OCI-LY1 (cell line): Measurements from ENCODE around the gene LRRN4.

Experiments used
- H2AFZ ChIP-seq: fragments of 200-600 bp; sonication (generic), shearing (Covaris generic); 2 replicates; pipeline ENCODE4 v1.6.0; 2014; ENCODE audit warnings: antibody characterized with exemption, mild to moderate bottlenecking, low read length
- H3F3A ChIP-seq: fragments of 200-600 bp; sonication (generic), shearing (Covaris generic); 2 replicates; pipeline ENCODE4 v1.6.0; 2014; ENCODE audit warnings: mild to moderate bottlenecking, antibody characterized with exemption, low read length, moderate library complexity; ENCODE audit not compliant: insufficient read depth
- H3K27ac ChIP-seq: fragments of 200-600 bp; sonication (generic); 2 replicates; pipeline ENCODE4 v1.5.1; 2014; ENCODE audit warnings: low read length, mixed run types, mild to moderate bottlenecking, low read depth; ENCODE audit not compliant: poor library complexity, severe bottlenecking
- H3K27me3 ChIP-seq: fragments of 200-600 bp; sonication (generic); 2 replicates; pipeline ENCODE4 v1.6.0; 2014; ENCODE audit warnings: antibody characterized with exemption, mild to moderate bottlenecking, low read length, moderate library complexity; ENCODE audit not compliant: insufficient read depth
- H3K36me3 ChIP-seq: fragments of 200-600 bp; sonication (generic); 2 replicates; pipeline ENCODE4 v1.6.1; 2014; ENCODE audit warnings: mild to moderate bottlenecking, antibody characterized with exemption, low read length, moderate library complexity, mixed read lengths; ENCODE audit not compliant: insufficient read depth
- H3K4me1 ChIP-seq: fragments of 200-600 bp; sonication (generic); 2 replicates; pipeline ENCODE4 v1.5.1; 2014; ENCODE audit warnings: mild to moderate bottlenecking, low read length, moderate library complexity; ENCODE audit not compliant: insufficient read depth, severe bottlenecking
- H3K4me2 ChIP-seq: fragments of 200-600 bp; sonication (generic), shearing (Covaris generic); 2 replicates; pipeline ENCODE4 v1.6.1; 2014; ENCODE audit warnings: low read length
- H3K4me3 ChIP-seq: fragments of 200-600 bp; sonication (generic); 2 replicates; pipeline ENCODE4 v1.5.1; 2014; ENCODE audit warnings: low read length, low read depth, mild to moderate bottlenecking, mixed read lengths; ENCODE audit not compliant: poor library complexity, severe bottlenecking
- H3K79me2 ChIP-seq: fragments of 200-600 bp; shearing (Covaris generic); 2 replicates; pipeline ENCODE4 v1.6.1; 2016; ENCODE audit warnings: mixed run types, low read length, mixed read lengths; ENCODE audit not compliant: insufficient read depth
- H3K9ac ChIP-seq: fragments of 200-600 bp; sonication (generic), shearing (Covaris generic); 2 replicates; pipeline ENCODE4 v1.6.1; 2014; ENCODE audit warnings: mild to moderate bottlenecking, low read length, mixed read lengths
- H3K9me2 ChIP-seq: fragments of 200-600 bp; sonication (generic), shearing (Covaris generic); 2 replicates; pipeline ENCODE4 v1.6.1; 2014; ENCODE audit warnings: low read depth, mild to moderate bottlenecking, low read length, mixed read lengths
- H3K9me3 ChIP-seq: fragments of 200-600 bp; shearing (Covaris generic); 2 replicates; pipeline ENCODE4 v1.6.1; 2014; ENCODE audit warnings: low read length, mixed read lengths
- H4K20me1 ChIP-seq: fragments of 200-600 bp; sonication (generic), shearing (Covaris generic); 2 replicates; pipeline ENCODE4 v1.6.0; 2016; ENCODE audit warnings: mild to moderate bottlenecking, low read length; ENCODE audit not compliant: insufficient read depth
- EZH2 ChIP-seq: fragments of 200-600 bp; sonication (generic), shearing (Covaris generic); IDR thresholded peaks from 2 replicates; pipeline ENCODE4 v1.8.0; 2017; ENCODE audit warnings: borderline replicate concordance, mixed run types, mild to moderate bottlenecking, antibody characterized with exemption, low read length, moderate library complexity, mixed read lengths
- TF ChIP-seq, protein P1 (sequence below): fragments of 200-600 bp; sonication (generic), shearing (Covaris generic); IDR thresholded peaks from 2 replicates; pipeline ENCODE4 v1.5.1; 2017; ENCODE audit warnings: mild to moderate bottlenecking, antibody characterized with exemption, low read length, moderate library complexity, mixed read lengths

The LRRN4 gene

DNA sequence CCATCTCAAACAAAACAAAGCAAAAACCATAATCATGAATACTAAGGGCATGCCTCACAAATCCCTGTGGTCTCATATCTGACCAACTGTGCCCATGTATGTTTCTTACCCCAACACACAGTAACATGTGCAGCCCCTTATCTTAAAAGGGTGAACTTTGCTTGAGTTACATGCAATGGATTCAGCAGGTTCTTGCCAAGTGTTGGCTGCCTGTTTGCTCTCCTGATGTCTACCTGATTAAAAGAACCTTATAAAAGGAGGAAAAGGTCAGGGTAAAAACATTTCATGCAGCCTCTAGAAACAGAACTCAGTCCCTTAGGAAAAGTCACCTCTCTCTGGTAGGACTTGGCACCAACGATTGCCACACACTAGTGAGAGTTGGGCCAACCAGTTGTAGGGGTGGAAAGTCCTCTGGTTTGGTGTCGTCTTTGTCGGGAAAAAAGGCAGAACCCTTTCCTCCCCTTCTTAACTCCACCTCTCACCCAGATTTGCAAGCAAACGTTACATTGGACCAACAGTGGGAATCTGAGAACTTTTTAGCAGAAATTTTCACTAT lies 14.0 kb upstream of the LRRN4 start:
- H3K4me2 ChIP-seq, result no peak overlapping the region
- H3K4me3 ChIP-seq, result no peak overlapping the region
- no peaks in the 10 kb centered on the region for H4K20me1 ChIP-seq
- H3K27me3 ChIP-seq, result no peaks in the 10 kb centered on the region; the same call in 1 of the 2 replicates
- H3K9ac ChIP-seq, result no peak overlapping the region
- no peaks in the 10 kb centered on the region for H3K79me2 ChIP-seq
- H3K4me1 ChIP-seq, result no peaks in the 10 kb centered on the region
- no peak overlapping the region for H2AFZ ChIP-seq
- H3K9me2 ChIP-seq, result no peaks in the 10 kb centered on the region
- no peaks in the 10 kb centered on the region for H3K9me3 ChIP-seq
- H3K27ac ChIP-seq, result no peak overlapping the region
- no peaks in the 10 kb centered on the region for H3F3A ChIP-seq
- no peaks in the 10 kb centered on the region for H3K36me3 ChIP-seq
- TF ChIP-seq, protein P1, sequence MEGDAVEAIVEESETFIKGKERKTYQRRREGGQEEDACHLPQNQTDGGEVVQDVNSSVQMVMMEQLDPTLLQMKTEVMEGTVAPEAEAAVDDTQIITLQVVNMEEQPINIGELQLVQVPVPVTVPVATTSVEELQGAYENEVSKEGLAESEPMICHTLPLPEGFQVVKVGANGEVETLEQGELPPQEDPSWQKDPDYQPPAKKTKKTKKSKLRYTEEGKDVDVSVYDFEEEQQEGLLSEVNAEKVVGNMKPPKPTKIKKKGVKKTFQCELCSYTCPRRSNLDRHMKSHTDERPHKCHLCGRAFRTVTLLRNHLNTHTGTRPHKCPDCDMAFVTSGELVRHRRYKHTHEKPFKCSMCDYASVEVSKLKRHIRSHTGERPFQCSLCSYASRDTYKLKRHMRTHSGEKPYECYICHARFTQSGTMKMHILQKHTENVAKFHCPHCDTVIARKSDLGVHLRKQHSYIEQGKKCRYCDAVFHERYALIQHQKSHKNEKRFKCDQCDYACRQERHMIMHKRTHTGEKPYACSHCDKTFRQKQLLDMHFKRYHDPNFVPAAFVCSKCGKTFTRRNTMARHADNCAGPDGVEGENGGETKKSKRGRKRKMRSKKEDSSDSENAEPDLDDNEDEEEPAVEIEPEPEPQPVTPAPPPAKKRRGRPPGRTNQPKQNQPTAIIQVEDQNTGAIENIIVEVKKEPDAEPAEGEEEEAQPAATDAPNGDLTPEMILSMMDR, result no peak
- no peak for TF ChIP-seq EZH2

- TF ChIP-seq, protein P1, result no peak
- TF ChIP-seq EZH2, result no peak
- H3K9me2 ChIP-seq, result no peaks in the 10 kb centered on the region
- no peak overlapping the region for H3K4me3 ChIP-seq
- no peaks in the 10 kb centered on the region for H4K20me1 ChIP-seq
- H3K4me2 ChIP-seq, result no peak overlapping the region
- no peak overlapping the region for H3K9ac ChIP-seq
- no peaks in the 10 kb centered on the region for H3K79me2 ChIP-seq
- no peaks in the 10 kb centered on the region for H3K36me3 ChIP-seq
- no peak overlapping the region for H3K27ac ChIP-seq
- H2AFZ ChIP-seq, result no peak overlapping the region
- H3K4me1 ChIP-seq, result no peaks in the 10 kb centered on the region
- H3K27me3 ChIP-seq, result no peaks in the 10 kb centered on the region; the same call in 1 of the 2 replicates
- H3F3A ChIP-seq, result no peaks in the 10 kb centered on the region
- H3K9me3 ChIP-seq, result no peaks in the 10 kb centered on the region
Measured at GRCh38 chr20:6066582-6066981, 12.7 kb upstream of the LRRN4 start.

- H3K79me2 ChIP-seq, result no peaks in the 10 kb centered on the region
- no peaks in the 10 kb centered on the region for H3K4me1 ChIP-seq
- H3K36me3 ChIP-seq, result no peaks in the 10 kb centered on the region
Measured at GRCh38 chr20:6061544-6061943, 7.7 kb upstream of the LRRN4 start.

More at GRCh38 chr20:6061544-6061943, 7.7 kb upstream of the LRRN4 start:
- no peak overlapping the region for H3K4me2 ChIP-seq
- H2AFZ ChIP-seq, result no peak overlapping the region
- H3K9me2 ChIP-seq, result no peaks in the 10 kb centered on the region
- H3F3A ChIP-seq, result no peaks in the 10 kb centered on the region
- H3K27ac ChIP-seq, result no peak overlapping the region
- TF ChIP-seq EZH2, result no peak
- TF ChIP-seq, protein P1, result no peak
- H3K27me3 ChIP-seq, result no peaks in the 10 kb centered on the region
- H4K20me1 ChIP-seq, result no peaks in the 10 kb centered on the region
- no peak overlapping the region for H3K4me3 ChIP-seq
- H3K9ac ChIP-seq, result no peak overlapping the region
- no peaks in the 10 kb centered on the region for H3K9me3 ChIP-seq
